Kasumi-1 (cell line): ENCODE data around the gene RETREG1.
"Not testable (repeated sequence)": the region's sequence is repeated elsewhere in the genome, so short reads cannot be mapped to it uniquely, and the experiment has no call there.

Experiments
- DNase-seq, 2 experiments: peaks; one replicate each; lab custom pipeline; 2025; lab: John Stamatoyannopoulos, UW

Gene RETREG1

DNA sequence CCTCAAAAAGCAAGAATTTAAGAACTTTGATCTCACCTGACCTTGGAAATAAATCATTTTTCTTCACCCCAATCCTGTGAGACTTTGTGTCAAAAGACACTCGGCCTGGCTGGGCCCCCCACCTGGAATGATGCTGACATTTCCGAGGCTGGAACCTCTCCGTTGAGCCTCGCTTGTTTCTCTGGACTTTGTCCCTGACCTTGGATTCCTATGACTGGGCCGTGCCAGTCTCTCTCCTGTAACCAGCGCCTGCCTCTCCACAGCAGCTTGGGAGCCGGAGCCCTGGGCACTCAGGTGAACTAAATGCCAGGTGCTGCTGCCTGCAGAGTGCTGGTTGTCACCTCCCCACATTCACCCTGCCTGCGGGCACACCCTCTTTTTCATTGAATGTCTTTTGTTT, 62.7 kb downstream of the RETREG1 start:
- no peak for DNase-seq

DNA sequence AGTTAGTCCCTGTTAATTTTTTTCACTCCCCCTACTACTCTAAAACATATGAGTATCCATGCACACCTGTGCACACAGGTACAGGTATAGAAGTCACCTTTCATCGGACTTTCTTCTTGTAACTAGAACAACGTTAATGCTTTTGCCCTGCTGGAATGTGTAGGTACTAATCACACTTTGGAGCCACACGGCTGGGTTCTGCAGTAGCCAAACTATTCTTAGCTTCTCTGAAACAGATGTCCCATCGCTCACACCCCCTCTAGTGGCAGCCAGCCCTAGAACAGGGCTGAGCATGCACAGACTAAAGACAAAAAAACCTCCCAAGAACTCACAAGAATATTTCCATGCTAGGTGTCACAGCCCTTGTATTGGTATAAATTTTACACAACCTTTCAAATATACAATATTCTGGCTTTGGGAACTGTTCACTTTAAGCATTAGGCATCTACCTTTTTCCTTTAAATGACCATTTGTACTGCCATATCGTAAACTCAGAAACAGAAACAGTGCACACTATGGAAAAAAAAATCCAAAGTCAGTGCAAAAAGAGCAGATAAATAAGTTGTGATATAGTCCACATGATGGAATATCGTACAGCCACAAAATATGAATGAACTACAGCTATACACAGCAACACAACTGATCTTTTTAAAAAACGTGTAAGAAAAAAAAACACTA, 64.0 kb downstream of the RETREG1 start:
- peak; percentile 72 to 81 for DNase-seq

DNA sequence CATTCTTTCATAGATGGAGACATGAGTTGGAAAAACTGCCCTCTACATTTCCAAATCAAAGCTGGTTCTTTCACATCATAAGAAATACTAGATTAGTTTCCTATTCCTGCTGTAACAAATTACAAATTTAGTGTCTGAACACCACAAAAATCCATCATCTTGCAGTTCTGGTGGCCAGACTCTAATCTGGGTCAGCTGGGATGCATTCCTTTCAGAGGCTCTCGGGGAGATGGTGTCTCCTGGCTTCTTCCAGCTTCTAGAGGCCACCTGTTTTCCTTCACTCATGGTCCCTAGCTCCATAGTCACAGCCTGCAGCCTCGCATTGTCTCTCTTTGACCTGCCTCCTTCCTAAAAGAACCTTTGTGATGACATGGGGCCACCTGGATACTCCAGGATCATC, 65.2 kb downstream of the RETREG1 start:
- DNase-seq, result no peak

DNA sequence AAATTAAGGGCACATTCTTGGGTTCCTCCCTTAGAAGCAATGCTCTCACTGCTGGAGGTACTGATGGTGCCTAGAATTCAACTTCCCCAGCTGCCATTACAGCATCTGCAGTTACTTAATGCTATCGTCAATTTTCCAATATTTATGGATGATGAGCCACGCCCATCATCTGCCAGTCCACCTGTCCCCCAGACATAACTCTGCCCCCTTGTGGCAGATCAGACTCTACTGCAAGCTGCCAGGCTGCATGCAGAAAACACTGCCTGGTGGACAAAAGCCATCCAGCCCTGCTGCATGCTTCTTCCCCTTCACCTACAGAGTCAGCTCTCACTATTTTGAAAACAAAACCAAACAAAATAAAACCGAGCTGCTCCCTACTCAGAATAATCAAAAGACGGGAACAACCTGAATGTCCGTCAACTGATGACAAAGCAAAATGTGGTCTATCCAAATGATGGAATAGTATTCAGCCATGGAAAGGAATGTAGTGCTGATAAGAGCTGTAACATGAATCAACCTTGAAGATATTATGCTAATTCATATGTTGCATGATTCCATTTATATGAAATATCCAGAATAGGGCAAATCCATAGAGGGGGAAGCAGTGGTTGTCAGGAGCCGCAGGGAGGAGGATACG, 66.4 kb downstream of the RETREG1 start:
- DNase-seq, result peak; percentile 44 to 59

DNA sequence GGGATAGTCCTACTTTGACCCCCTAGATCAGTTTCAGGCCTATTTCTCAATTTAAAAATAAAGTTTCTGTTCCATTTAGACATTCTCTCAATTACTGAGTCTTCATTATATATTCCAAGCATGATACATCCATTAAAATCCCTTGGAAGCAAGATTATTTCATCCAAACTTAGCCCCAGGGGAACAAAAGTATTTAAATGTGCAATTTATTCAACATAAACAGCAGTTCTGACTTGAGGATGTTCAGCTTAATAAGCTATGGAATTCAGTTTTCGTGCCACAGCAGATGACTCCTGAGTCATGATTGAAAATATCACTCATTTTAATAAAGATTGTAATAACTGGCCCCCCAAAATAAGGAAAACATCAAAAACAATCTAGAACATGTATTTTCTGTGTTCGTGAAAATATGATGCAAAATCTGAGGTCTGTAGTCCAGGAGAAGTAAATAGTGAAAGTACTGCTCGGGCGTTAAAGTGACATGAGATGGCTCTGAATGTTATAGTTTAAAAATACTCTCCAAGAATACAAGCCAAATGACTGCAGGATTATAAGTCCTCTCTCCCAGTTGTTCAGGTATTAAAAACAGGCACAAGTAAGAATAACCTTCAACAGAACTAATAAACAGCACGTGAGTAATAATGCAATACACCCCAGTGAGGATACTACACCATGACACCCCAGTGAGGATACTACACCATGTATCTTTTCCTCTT, 67.1 kb downstream of the RETREG1 start:
- no peak for DNase-seq

DNA sequence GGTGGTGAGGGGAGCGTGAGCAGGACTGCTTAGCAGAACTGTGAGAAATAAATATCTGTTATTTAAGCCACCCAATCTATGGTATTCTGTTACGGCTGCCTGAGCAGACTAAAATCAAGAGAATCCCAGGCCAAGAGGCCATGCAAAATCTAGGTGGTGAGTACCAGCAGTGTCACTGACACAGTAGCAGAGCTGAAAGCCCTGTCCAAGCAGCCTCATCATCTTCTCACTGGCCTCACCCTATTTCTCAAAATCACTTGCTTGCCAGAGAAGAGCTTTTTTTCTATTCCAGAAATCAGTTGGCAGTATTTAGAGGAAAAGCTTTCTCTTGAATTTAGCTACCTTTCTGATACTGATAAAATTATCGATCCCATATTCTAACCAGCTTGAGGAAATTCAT, 68.0 kb downstream of the RETREG1 start:
- DNase-seq, result no peak

DNA sequence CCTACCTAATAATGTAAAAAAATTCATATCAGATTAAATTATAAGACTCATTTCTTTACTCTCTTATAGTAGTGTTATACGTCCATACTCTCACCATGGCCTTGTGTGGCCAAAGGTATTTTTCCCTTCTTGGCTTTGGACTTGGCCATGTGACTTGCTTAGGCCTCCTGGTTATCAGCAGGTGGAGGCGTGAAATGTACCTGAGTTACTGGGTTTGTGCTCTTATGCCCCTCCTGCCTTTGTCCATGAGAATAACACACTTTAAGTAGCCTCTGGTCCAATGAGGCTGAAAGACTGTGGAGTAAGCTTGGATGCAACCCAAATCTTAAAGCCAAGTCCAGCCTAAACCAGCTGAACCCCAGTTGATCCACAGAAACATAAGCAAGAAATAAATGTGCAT, 68.7 kb downstream of the RETREG1 start:
- DNase-seq, result no peak

DNA sequence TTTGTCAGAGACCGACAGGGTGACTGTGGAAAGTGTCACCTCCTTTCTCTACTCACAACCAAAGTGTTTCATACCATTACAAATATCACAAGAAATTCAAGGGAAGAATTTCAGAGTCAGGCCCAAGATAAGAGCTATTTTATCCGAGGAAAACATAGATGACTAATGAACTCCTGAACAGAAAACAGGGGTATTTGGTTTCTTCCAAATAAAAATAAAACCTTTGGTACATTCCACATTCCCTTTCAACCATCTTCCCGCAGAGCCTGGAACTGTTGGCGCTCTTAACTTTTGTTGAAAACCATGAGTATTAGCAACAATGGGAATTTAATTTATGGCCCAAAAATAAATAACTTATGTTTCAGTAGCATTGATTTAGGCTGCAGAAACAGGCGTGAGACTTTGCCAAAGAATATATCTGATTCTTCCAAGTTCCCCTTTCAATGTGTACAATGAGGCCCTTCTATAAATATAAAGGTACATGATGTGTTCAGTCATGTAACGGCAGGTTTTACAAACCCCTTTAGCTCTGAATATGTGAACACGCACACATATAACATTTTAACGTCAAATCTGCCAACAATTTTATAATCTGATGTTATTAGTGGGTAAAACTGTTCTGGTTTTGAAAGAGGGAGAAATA, 69.5 kb downstream of the RETREG1 start:
- no peak for DNase-seq

DNA sequence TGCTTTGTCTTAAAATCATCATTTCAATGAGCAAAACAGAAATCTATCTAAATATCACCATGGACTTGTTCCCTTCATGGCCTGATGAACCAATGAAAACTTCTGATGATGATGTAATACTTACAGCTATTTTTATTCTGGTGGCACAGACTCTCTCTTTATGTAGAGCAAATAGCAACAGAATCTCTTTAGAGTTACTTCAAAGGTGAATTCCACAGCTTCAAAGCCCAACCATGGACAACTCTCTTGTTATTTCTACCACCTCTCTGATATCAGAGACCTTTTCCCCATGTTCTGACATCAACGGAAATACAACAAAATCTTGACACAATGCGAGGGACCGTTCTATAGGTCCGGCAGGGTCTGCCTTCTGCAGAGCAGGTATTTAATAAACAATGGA, 70.1 kb downstream of the RETREG1 start:
- no peak for DNase-seq

DNA sequence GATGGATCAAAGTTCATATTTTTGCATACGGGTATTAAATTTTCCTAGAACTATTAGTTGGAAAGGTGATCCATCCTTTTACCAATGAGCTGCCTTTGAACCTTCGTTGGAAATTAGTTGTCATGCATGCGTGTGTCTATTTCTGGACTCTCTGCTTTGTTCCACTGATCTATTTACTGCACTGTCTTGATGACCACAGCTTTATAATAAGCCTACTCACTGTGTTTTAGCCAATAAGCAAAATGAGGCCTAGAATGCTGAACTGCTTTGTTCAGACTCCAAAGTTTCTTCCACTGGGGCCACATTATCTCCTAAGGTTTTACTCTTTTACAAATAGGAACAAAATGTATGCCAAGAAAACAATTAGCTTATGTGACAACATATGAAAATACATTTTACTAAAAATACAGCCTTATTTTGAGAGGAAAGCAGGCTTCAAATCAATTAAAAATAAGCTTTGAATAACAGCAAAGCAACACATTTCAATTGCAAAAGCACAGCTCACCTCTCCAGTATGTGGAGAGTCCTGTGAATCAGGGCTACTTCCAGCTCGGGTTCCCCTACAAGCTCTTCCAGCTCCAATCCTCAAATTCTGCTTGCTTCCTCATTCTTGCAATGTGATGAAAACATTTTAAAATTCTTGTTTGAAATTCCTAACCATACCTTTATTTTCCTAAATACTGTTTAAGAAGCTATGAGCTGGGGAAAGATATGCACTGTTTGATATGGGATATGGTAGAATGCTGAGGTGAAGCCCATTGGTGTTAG, 72.0 kb downstream of the RETREG1 start:
- DNase-seq, result no peak

DNA sequence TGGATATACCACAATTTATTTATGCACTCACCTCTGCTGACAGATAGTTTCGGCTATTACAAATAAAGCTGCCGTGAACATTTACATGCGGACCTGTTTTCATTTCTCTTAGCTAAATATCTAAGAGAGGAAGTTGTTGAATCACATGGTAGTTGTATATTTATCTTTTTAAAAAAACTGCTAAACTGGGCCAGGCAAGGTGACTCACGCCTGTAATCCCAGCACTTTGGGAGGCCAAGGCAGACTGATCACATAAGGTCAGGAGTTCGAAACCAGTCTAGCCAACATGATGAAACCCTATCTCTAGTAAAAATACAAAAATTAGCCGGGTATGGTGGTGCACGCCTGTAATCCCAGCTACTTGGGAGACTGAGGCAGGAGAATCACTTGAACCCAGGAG, 73.6 kb downstream of the RETREG1 start:
- not testable (repeated sequence) for DNase-seq

DNA sequence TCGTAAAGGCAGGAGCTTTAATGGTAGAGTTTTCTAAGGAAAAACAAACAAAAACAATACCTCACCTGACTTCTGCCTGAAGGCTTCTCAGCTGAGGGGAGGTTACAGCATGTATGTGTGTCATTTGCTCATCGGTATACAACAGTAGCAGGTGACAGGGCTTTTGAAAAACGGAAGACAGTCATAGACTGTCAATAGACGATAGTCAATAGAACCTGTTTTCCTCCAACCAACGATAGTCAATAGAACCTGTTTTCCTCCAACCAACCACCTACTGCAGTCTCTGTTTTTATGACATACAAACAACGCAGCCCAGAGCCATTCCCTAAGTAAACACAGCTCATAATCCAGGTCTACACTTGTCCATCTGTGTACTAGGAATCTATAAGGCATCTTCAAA, 74.6 kb downstream of the RETREG1 start:
- DNase-seq, result no peak

DNA sequence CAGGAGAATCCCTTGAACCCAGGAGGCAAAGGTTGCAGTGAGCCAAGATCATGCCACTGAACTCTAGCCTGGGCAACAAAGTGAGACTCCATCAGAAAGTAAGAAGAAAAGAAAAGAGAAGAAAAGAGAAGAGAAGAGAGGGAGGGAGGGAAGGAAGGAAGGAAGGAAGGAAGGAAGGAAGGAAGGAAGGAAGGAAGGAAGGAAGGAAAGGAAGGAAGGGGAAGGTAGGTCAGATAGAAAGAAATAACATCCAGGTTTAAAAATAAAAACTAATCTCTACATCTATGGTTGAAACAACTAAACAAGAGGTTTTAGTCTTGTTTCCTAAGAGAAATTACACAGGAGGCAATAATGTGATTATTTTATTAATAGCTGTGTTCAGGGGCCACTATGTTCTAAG, 75.2 kb downstream of the RETREG1 start:
- DNase-seq, result not testable (repeated sequence)

DNA sequence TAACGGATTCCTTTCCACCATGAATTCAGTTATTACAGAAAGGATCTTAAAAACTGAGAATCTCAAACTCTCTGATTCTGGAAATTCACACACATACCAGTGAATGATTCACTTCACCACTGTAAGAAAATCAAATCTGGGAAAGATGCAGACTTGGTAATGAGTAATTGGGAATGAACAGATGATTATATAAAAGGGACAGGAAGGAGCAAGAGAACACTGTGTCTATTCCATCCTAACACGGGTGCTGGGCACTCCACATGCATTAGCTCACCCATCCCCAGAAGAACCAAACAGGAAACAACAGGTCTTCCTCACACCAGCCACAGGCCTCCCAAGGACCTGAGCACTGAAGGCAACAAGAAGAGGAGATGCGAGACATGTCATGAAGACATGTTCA, 76.4 kb downstream of the RETREG1 start:
- no peak for DNase-seq

DNA sequence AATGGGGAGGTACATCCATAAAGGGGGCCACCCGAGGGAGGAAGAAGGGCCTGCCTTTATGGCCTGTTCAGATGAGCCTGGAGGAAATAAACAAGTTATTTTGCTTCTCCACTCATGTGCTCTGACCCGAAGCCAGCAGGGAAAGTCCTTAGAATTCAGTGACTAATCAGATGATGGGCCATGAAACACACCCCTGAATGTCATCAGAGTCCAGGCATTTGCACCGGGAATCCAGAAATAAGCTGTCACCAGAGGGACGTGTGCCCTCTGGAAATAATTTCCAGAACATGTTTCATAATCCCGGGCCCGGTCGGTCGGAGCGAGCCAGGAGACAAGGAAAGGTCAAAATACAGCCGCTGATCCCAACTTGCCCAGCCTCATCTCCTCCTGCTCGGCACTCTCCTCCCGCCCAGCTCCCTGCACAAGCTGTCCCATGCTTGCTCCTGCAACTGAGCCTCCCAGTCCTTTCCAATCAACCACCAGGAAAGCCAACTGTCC, 77.6 kb downstream of the RETREG1 start:
- no peak for DNase-seq

DNA sequence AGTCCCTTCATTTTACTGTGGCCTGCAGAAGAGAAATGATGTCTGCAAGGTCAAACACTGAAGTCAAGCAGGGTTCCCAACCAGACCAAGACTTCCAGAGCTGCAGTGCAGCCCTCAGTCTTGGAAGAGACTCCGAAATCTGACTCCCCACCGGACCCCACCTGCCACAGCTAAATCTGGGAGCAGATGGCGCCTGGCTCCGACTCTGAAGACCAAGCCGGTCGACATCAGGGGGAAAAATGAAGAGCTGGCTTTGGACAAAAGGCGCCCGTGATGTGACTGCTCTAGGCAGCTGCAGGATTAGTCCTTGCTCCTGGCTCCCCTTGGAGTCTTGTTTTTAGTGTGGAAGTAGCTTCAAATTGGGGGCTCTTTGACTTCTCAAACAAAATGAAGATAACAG, 78.8 kb downstream of the RETREG1 start:
- no peak for DNase-seq

DNA sequence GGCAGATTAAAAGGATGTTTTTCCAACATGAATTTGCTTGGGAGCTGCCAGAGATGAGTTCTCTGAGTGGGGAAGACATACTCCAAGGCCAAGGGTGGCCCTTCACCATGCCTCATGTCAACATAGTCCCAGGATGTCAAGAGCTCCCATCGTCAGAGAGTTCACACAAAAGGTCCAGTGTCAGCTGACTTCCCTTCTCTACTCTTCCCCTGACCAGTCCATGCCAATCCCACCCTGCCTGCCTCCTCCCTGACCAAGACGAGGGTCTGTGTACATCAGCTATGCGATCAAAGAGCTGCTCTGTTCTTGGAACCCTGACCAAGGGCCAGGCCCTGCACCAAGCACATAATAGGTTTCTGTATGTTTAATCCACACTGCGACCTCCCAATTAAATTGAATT, 80.0 kb downstream of the RETREG1 start:
- no peak for DNase-seq

DNA sequence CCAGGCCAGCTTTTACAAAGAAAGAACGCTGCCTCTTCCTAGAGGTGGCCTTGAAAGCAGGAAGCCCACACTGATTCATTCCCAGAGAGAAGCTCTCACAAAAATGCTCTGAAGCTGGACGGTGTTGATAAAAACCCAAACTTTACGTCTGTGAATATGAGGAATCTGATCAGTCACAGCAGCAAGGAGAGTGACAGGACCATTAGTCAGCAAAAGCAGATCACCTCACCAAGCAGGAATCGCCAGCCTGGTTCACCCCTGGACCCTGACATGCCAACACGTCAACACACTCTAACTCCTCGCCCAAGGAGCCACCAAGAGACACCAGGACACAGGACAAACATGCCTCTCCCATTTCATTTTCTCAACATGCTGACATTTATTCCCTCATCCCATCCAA, 80.6 kb downstream of the RETREG1 start:
- no peak for DNase-seq

DNA sequence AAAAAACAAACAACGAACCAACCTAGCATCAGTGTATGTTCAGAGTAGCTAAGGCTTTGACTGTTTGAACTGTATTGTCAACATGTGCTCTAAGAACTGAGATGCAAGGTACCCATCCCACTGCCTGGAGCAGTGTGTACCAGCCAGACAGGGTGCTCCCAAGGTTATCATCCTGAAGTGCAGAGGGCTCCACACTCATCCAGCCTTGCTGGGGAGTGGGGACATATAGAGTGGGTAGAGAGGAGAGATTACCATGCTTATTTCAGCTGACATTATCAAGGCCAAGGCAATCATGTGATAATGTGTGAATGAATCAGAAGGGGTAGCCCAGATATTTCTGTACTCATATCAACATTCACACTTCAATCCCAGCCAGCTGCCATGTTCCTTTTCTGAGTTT, 82.5 kb downstream of the RETREG1 start:
- DNase-seq, result no peak

DNA sequence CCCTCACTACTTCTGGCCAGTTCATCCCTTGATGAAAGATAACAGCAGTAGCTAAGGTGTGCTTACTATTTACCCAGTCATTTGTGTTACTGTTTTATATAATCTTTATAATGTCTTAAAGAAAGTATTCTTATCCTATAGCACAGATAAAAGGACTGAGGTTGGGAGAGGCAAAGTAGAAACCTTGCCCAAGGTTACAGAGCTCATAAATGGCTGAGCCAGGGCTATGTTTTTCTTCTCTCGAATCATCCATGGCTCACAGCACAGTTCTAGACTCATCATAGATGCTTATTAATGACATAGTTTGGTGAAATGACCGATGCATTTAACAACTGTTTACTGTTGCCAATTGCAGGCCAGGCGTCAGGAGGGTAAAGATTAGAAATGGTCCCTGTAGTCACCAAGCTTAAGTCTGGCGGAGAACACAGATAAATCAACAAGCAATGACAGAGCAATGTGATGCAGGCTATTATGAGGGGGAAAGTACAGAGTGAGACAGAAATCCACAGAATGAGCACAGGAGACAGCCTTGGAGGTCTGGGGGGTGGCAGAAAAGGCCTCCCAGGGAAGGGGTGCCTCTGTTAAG, 85.6 kb downstream of the RETREG1 start:
- DNase-seq, result no peak

DNA sequence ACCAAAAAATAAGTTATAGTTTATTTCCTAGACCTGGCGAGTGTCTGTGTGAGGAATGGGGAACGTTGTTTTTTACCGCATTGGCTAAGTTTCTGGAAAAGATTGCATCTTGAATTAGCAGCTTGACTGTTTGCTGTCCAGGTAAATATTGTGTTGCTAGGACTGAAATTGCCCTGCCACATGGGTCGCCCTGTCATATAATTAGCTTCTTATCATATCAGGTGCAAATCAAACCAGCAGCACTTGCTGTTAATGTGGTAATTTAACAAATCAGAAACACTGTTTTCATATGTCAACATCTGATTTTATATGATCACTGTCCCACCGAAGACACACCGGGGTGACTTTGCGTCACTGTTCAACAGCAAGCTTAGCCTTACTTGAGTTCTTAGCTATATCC, 87.5 kb downstream of the RETREG1 start:
- DNase-seq, result no peak
